ENCODE measurements around the gene PER1.
A peak's percentile ranks its signal among the peaks of the same experiment; 100 is the strongest.

The PER1 gene

GRCh38 chr17:8164815-8165131, 12.6 kb upstream of the PER1 start:
- no peak for DNase-seq

GRCh38 chr17:8163978-8164814, 12.0 kb upstream of the PER1 start:
- DNase-seq: peak; percentile 84

GRCh38 chr17:8162997-8163977, 11.1 kb upstream of the PER1 start:
- no peak for DNase-seq

- DNase-seq: peak; percentile 88
Measured at GRCh38 chr17:8162233-8162996, 10.2 kb upstream of the PER1 start, which contains the start of gene VAMP2. VAMP2 (minus strand) TSS chr17:8162948; CDS start chr17:8162879, 69 bp downstream.

GRCh38 chr17:8161289-8162232, 9.4 kb upstream of the PER1 start:
- DNase-seq: no peak

GRCh38 chr17:8160741-8161221, 8.6 kb upstream of the PER1 start:
- DNase-seq: no peak

GRCh38 chr17:8160224-8160577, 8.0 kb upstream of the PER1 start:
- no peak for DNase-seq

- DNase-seq: no peak
Measured at GRCh38 chr17:8159459-8160223, 7.4 kb upstream of the PER1 start.

GRCh38 chr17:8159032-8159400, 6.8 kb upstream of the PER1 start:
- no peak for DNase-seq

GRCh38 chr17:8158267-8159031, 6.2 kb upstream of the PER1 start:
- peak; percentile 97 for DNase-seq

GRCh38 chr17:8156246-8156992, 4.2 kb upstream of the PER1 start:
- DNase-seq: peak; percentile 100

- no peak for DNase-seq
Measured at GRCh38 chr17:8155996-8156245, 3.7 kb upstream of the PER1 start.

GRCh38 chr17:8155231-8155995, 3.2 kb upstream of the PER1 start:
- no peak for DNase-seq

GRCh38 chr17:8154608-8155155, 2.5 kb upstream of the PER1 start:
- DNase-seq: no peak

- DNase-seq: peak; percentile 98
Measured at GRCh38 chr17:8153957-8154607, 1.9 kb upstream of the PER1 start.

- peak; percentile 97 for DNase-seq
Measured at GRCh38 chr17:8153525-8153956, 1.3 kb upstream of the PER1 start.

- DNase-seq: no peak
Measured at GRCh38 chr17:8153031-8153451, 837 bp upstream of the PER1 start.

- DNase-seq: peak; percentile 84
Measured at GRCh38 chr17:8151641-8152111, 528 bp downstream of the PER1 start.
